Esophagus muscularis mucosa (tissue), 4 donors: Measurements from ENCODE around the gene CTTNBP2. TPM values are rescaled to one million over a fixed set of nuclear protein-coding genes. Genes with fewer than 3 reads are reported as not detected.

Source experiments
- DNase-seq: peaks from one replicate; pipeline ENCODE4 v3.0.0-alpha.2; 2017; ENCODE audit errors: extremely low spot score
- H3K27ac ChIP-seq, 4 donors: fragments of 200-600 bp; sonication (generic); replicated peaks in 1 of 4; 1 replicate in 3 of 4; 2 replicates in 1 of 4; pipeline ENCODE4 v1.5.1; 2016 to 2019; ENCODE audit warnings: mild to moderate bottlenecking in 1 of 4
- H3K27me3 ChIP-seq, 4 donors: fragments of 200-600 bp; sonication (generic); one replicate each; pipeline versions ENCODE4 v1.5.1 to v1.6.0; 2016 to 2019
- H3K36me3 ChIP-seq, 4 donors: fragments of 200-600 bp; sonication (generic); one replicate each; pipeline ENCODE4 v1.5.1; 2016 to 2019
- H3K4me1 ChIP-seq, 4 donors: fragments of 200-600 bp; sonication (generic); one replicate each; pipeline ENCODE4 v1.5.1; 2016 to 2019
- H3K4me3 ChIP-seq, 4 donors: fragments of 200-600 bp; sonication (generic); 1 replicate in 2 of 4; 2 replicates in 2 of 4; pipeline ENCODE4 v1.5.1; 2016 to 2019; ENCODE audit warnings: mild to moderate bottlenecking in 4 of 4, moderate library complexity in 1 of 4
- H3K9me3 ChIP-seq, 4 donors: fragments of 200-600 bp; sonication (generic); 1 replicate in 3 of 4; 2 replicates in 1 of 4; pipeline ENCODE4 v1.5.1; 2016 to 2019
- EP300 ChIP-seq: sonication (generic); formaldehyde crosslinking; IDR thresholded peaks from one replicate; pipeline ENCODE4 v1.6.1; 2017; ENCODE audit warnings: antibody characterized with exemption
- POLR2A ChIP-seq: fragments of 450-650 bp; IDR thresholded peaks from one replicate; pipeline ENCODE4 v1.6.1; 2017; ENCODE audit warnings: antibody characterized with exemption, moderate library complexity, mild to moderate bottlenecking, low read depth
- POLR2AphosphoS5 ChIP-seq, 2 donors: sonication (generic); formaldehyde crosslinking; IDR thresholded peaks; one replicate each; pipeline ENCODE4 v1.6.1; 2017; ENCODE audit warnings: antibody characterized with exemption in 2 of 2
- WGBS: methylation state at CpG from one replicate; pipeline ENCODE4 v1.1.5; 2018; 5-methylcytosine and 5-hydroxymethylcytosine counted together
- intact Hi-C: fragments of 100-400 bp; cut with DNase I; formaldehyde crosslinking; loops from one replicate; pipeline ENCODE4 v1.15.1; 2023
- total RNA-seq, 4 donors: library from RNA; depleted of rRNA; stranded (reverse); fragments of >200 nt; gene quantifications; one replicate each; pipeline versions ENCODE4 v1.1.0 to v1.2.1, GENCODE V29; 2016
- TF ChIP-seq, protein P1 (sequence below), 3 experiments: fragments of 200-600 bp in 2 of 3; fragments of 450-650 bp in 1 of 3; sonication (generic) in 2 of 3; IDR thresholded peaks; one replicate each; pipeline ENCODE4 v1.5.1; 2017 to 2019; ENCODE audit warnings: antibody characterized with exemption in 3 of 3, mild to moderate bottlenecking in 2 of 3, moderate library complexity in 1 of 3

CTTNBP2 gene
- total RNA-seq, 4 donors from 2014 or later: 11.6 to 23.7 (median 13.7) TPM

GRCh38 chr7:117908031-117908795 lies 35.0 kb upstream of the CTTNBP2 start:
- no peak for DNase-seq
- no peaks in the 10 kb centered on the region for H3K4me1 ChIP-seq
- intact Hi-C loops: no loop called here
- no peak overlapping the region for H3K27ac ChIP-seq
- TF ChIP-seq, protein P1, sequence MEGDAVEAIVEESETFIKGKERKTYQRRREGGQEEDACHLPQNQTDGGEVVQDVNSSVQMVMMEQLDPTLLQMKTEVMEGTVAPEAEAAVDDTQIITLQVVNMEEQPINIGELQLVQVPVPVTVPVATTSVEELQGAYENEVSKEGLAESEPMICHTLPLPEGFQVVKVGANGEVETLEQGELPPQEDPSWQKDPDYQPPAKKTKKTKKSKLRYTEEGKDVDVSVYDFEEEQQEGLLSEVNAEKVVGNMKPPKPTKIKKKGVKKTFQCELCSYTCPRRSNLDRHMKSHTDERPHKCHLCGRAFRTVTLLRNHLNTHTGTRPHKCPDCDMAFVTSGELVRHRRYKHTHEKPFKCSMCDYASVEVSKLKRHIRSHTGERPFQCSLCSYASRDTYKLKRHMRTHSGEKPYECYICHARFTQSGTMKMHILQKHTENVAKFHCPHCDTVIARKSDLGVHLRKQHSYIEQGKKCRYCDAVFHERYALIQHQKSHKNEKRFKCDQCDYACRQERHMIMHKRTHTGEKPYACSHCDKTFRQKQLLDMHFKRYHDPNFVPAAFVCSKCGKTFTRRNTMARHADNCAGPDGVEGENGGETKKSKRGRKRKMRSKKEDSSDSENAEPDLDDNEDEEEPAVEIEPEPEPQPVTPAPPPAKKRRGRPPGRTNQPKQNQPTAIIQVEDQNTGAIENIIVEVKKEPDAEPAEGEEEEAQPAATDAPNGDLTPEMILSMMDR (IDR thresholded peaks at IDR 0.05): no peak
- TF ChIP-seq POLR2A (no peak), EP300 (no peak), POLR2AphosphoS5 (IDR thresholded peaks at IDR 0.05) (no peak)
- H3K4me3 ChIP-seq: no peak overlapping the region
- 59% methylated on average over 3 of the region's 3 CpGs for WGBS
- H3K27me3 ChIP-seq: no peaks in the 10 kb centered on the region
- H3K36me3 ChIP-seq: no peaks in the 10 kb centered on the region
- no peaks in the 10 kb centered on the region for H3K9me3 ChIP-seq

DNA sequence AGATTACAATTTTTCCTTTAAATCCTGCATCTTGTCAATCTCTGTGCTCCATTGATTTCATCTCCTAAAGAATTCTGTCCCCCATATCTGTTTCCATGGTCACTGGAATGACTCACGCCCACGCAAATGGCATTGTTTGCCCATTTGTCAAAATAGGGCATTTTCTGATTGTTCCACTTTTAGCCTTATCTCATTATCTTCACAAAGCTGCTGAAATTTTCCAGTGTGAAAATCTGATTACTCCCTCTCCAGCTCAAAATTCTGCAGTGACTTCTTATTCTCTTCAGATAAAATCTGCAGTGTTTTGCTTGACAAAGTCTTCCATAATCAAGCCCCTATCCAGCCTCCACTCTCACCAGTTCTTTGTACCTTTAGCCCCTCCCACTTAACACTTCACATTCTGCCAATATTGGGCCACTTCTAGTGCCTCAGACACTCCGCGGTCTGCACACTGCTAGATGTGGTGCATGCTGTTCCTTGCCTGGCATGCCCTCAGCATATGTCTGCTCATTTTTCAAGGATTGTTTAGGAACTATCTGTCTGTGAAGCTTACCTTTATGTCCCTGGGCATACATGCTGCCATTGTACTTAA lies 33.9 kb upstream of the CTTNBP2 start:
- no peaks in the 10 kb centered on the region for H3K9me3 ChIP-seq
- DNase-seq: no peak
- no peak for TF ChIP-seq POLR2AphosphoS5 (IDR thresholded peaks at IDR 0.05)
- no peak for TF ChIP-seq POLR2A
- no peak for TF ChIP-seq EP300
- TF ChIP-seq, protein P1 (IDR thresholded peaks at IDR 0.05): no peak
- H3K27ac ChIP-seq: no peak overlapping the region
- intact Hi-C loops: no loop called here
- no peaks in the 10 kb centered on the region for H3K27me3 ChIP-seq
- H3K36me3 ChIP-seq: no peaks in the 10 kb centered on the region
- H3K4me1 ChIP-seq: no peaks in the 10 kb centered on the region
- 60% methylated on average over 4 of the region's 4 CpGs for WGBS
- H3K4me3 ChIP-seq: no peak overlapping the region

DNA sequence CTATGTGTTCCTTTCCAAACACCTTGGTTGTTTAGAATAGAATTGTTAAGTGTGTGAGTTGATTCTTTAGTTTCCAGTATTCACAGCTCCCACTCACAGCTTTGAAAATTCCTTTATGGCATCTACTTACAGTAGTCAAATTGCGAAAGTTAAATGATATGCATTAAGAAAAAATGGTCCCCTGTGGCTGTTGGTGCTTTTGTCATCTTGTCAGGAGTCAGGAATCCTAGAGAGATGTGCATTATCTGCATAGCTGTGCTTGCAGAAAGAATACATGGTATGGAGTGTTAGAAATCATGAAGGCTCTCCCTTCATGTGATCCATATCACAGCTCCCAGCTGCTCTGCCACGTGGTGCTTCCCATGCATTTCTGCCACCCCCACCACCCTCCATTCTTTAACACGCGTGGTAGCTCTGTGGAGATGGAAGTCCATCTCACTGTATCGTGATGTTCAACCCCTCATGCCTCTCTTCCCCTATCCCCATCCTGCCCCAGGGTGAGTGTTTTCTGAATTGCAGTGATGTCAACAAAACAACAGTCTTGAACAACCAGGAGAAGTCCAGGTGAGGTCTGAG lies 29.2 kb upstream of the CTTNBP2 start:
- intact Hi-C loops: no loop called here
- 78% methylated on average over 5 of the region's 5 CpGs for WGBS
- Histone ChIP-seq H3K36me3 (no peaks in the 10 kb centered on the region), H3K4me1 (no peaks in the 10 kb centered on the region), H3K9me3 (no peaks in the 10 kb centered on the region), H3K27ac (no peak overlapping the region), H3K4me3 (no peak overlapping the region), H3K27me3 (no peaks in the 10 kb centered on the region)
- TF ChIP-seq POLR2A (no peak), POLR2AphosphoS5 (IDR thresholded peaks at IDR 0.05) (no peak), EP300 (no peak)
- TF ChIP-seq, protein P1 (IDR thresholded peaks at IDR 0.05): no peak
- DNase-seq: no peak

DNA sequence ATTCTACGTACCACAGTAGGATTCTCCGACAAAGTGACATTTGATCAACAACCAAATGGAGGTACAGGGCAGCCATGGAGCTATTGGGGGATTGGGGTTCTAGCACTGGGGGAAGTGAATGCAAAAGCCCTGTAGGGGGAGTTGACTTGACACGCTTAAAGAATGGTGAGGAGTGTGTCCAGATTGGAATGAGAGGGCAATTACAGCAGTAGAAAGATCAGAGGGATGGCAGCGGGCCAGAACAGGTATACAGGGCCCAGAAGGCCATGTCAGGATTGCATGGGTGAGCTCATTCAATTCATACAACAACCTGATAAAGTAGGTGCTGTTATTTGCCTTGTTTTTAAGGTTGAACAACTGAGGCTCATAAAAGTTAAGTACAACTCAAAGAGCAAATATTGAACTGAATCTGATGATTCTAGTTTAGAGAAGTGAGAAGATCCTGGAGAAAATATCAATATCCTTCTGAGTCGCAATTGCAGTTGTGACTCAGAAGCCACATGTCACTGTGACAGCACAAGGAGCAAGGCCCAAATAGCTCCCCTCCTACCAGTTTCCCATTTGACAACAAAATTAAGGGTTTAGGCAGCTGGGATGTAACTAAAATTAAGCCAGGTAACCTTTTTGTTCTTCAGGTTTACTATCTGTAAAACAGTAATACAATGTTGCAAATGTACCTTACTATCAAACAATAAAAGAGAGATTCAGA lies 28.0 kb upstream of the CTTNBP2 start:
- Histone ChIP-seq H3K9me3 (no peaks in the 10 kb centered on the region), H3K27me3 (no peaks in the 10 kb centered on the region), H3K4me3 (no peak overlapping the region), H3K36me3 (no peaks in the 10 kb centered on the region), H3K4me1 (no peaks in the 10 kb centered on the region), H3K27ac (no peak overlapping the region)
- WGBS: 78% methylated on average over 5 of the region's 5 CpGs
- no peak for DNase-seq
- intact Hi-C loops: no loop called here
- TF ChIP-seq POLR2A: no peak
- TF ChIP-seq, protein P1 (IDR thresholded peaks at IDR 0.05): no peak
- no peak for TF ChIP-seq EP300
- no peak for TF ChIP-seq POLR2AphosphoS5 (IDR thresholded peaks at IDR 0.05)
